ENCODE results near the gene ACSL4.

Gene ACSL4

DNA sequence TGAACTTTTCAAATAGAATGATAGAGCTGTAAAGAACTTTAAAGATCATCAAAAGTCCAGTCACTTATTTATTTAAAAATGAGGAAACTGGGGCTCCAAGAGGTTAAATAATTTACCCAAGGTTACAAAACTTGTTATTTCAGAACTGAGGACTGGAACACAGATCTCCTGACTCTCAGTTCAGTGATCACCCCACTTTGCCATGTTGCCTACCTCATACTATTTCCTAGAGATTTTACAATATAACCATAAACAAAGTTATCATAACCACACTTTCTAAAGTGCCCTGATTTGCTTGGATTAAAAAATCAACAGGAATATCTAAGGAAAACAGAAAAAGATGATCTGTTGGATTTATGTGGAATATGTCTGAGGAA, 7.4 kb upstream of the ACSL4 start:
- TF ChIP-seq ZNF70 (CRISPR knock-in tag; IDR thresholded peaks at IDR 0.05), result no peak
- no peak for TF ChIP-seq ARNTL (CRISPR knock-in tag; IDR thresholded peaks at IDR 0.05; ENCODE audit: borderline replicate concordance, low read depth)
- TF ChIP-seq ZNF565 (CRISPR knock-in tag; conservative IDR thresholded peaks at IDR 0.05; ENCODE audit: low read depth), result no peak
- TF ChIP-seq BACH2 (CRISPR knock-in tag; IDR thresholded peaks at IDR 0.05; ENCODE audit: borderline replicate concordance), result no peak
- no peak for TF ChIP-seq GLIS3 (CRISPR knock-in tag; IDR thresholded peaks at IDR 0.05)
- TF ChIP-seq ZFP3 (CRISPR knock-in tag; IDR thresholded peaks at IDR 0.05), result no peak
- TF ChIP-seq ZFP30 (CRISPR knock-in tag; IDR thresholded peaks at IDR 0.05), result no peak
- no peak for TF ChIP-seq TCF4 (CRISPR knock-in tag; IDR thresholded peaks at IDR 0.05; ENCODE audit: borderline replicate concordance)
- TF ChIP-seq ESRRG (CRISPR knock-in tag; IDR thresholded peaks at IDR 0.05), result no peak
- ATAC-seq, result no peak

DNA sequence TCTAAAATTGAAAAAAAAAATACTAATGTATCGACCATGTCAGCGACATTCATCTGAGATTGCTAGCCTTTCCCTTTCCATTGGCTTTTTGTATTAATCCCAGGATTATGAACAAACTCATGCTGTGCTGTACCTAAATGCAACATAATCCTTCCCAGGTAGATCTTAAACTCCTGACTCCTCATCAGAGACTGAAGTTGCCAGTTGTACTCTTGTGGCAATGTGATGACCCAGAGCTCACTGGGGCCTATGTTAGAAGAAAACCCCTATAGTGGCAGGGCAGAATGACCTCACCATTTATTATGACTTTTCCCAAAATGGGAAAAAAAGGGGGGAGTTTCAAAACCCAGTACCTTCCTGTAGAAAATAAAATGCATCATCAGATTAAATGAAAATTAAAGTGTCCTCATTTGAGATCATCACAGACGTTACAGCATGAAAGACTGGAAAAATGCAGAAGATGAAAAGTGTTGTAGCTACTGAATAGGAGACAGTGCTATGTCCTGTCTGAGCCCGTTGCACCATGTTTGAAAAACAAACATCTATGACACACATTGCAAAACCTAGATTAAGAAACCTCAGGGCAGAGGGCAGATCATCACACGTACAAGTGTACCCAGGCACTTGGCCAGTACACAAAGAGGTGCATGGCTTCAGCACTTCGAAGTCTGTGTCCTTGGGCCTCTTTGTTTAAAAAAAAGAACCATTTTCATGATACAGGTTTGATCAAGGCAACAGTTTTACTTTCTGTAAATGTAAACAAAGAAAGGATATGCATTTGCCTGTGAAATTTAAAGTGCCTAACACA, 6.8 kb upstream of the ACSL4 start:
- no peak for ATAC-seq
- TF ChIP-seq ZNF8 (CRISPR knock-in tag; IDR thresholded peaks at IDR 0.05) (no peak), CSDC2 (CRISPR knock-in tag; IDR thresholded peaks at IDR 0.05) (no peak), PATZ1 (CRISPR knock-in tag; IDR thresholded peaks at IDR 0.05; ENCODE audit: borderline replicate concordance) (no peak), TOX (CRISPR knock-in tag; IDR thresholded peaks at IDR 0.05; ENCODE audit: borderline replicate concordance) (no peak), ARNTL (CRISPR knock-in tag; IDR thresholded peaks at IDR 0.05; ENCODE audit: borderline replicate concordance, low read depth) (no peak), CSRNP3 (CRISPR knock-in tag; IDR thresholded peaks at IDR 0.05) (no peak), SNAI2 (CRISPR knock-in tag; IDR thresholded peaks at IDR 0.05) (no peak), POU6F1 (CRISPR knock-in tag; IDR thresholded peaks at IDR 0.05; ENCODE audit: borderline replicate concordance, low read depth) (no peak), TCF4 (CRISPR knock-in tag; IDR thresholded peaks at IDR 0.05; ENCODE audit: borderline replicate concordance) (no peak), PPARA (CRISPR knock-in tag; IDR thresholded peaks at IDR 0.05; ENCODE audit: borderline replicate concordance) (no peak), ZFP30 (CRISPR knock-in tag; IDR thresholded peaks at IDR 0.05) (no peak), OSR1 (CRISPR knock-in tag; IDR thresholded peaks at IDR 0.05) (no peak), ESRRG (CRISPR knock-in tag; IDR thresholded peaks at IDR 0.05) (no peak), ISL1 (CRISPR knock-in tag; IDR thresholded peaks at IDR 0.05) (no peak)
- TF ChIP-seq, protein P1, sequence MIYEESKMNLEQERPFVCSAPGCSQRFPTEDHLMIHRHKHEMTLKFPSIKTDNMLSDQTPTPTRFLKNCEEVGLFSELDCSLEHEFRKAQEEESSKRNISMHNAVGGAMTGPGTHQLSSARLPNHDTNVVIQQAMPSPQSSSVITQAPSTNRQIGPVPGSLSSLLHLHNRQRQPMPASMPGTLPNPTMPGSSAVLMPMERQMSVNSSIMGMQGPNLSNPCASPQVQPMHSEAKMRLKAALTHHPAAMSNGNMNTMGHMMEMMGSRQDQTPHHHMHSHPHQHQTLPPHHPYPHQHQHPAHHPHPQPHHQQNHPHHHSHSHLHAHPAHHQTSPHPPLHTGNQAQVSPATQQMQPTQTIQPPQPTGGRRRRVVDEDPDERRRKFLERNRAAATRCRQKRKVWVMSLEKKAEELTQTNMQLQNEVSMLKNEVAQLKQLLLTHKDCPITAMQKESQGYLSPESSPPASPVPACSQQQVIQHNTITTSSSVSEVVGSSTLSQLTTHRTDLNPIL (CRISPR knock-in tag; IDR thresholded peaks at IDR 0.05; ENCODE audit: low read depth), result no peak

DNA sequence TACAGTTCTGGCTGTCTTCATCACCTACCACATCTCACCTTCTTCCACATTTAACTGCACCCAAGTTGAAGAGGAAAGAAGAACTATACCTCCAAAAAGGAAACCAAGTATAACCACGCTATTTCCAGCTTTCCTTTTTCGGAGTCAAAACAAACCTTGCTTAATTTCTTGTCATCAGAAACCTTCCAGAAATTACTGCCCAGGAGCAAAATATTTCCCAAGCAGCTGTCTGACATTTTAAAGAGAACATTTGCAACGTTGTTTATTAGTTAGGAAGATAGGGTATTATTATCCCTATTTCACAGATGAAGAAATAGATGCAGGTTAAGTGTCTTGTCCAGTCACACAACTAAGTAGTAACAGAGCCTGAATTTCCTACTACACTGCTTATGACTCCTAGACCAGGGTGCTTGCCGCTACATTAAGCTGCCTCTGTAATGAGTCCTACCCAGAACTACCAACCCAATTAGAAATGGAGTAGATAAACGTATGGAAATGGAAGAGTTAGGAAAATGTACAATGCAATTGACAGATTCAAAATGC, 2.2 kb upstream of the ACSL4 start:
- no peak for ATAC-seq
- TF ChIP-seq, protein P2, sequence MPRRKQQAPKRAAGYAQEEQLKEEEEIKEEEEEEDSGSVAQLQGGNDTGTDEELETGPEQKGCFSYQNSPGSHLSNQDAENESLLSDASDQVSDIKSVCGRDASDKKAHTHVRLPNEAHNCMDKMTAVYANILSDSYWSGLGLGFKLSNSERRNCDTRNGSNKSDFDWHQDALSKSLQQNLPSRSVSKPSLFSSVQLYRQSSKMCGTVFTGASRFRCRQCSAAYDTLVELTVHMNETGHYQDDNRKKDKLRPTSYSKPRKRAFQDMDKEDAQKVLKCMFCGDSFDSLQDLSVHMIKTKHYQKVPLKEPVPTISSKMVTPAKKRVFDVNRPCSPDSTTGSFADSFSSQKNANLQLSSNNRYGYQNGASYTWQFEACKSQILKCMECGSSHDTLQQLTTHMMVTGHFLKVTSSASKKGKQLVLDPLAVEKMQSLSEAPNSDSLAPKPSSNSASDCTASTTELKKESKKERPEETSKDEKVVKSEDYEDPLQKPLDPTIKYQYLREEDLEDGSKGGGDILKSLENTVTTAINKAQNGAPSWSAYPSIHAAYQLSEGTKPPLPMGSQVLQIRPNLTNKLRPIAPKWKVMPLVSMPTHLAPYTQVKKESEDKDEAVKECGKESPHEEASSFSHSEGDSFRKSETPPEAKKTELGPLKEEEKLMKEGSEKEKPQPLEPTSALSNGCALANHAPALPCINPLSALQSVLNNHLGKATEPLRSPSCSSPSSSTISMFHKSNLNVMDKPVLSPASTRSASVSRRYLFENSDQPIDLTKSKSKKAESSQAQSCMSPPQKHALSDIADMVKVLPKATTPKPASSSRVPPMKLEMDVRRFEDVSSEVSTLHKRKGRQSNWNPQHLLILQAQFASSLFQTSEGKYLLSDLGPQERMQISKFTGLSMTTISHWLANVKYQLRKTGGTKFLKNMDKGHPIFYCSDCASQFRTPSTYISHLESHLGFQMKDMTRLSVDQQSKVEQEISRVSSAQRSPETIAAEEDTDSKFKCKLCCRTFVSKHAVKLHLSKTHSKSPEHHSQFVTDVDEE (CRISPR knock-in tag; IDR thresholded peaks at IDR 0.05), result no peak
- TF ChIP-seq ZFP30 (CRISPR knock-in tag; IDR thresholded peaks at IDR 0.05) (no peak), ZNF70 (CRISPR knock-in tag; IDR thresholded peaks at IDR 0.05) (no peak), OSR1 (CRISPR knock-in tag; IDR thresholded peaks at IDR 0.05) (no peak), ZC3H10 (CRISPR knock-in tag; IDR thresholded peaks at IDR 0.05) (no peak), ZNF565 (CRISPR knock-in tag; conservative IDR thresholded peaks at IDR 0.05; ENCODE audit: low read depth) (no peak), GLIS3 (CRISPR knock-in tag; IDR thresholded peaks at IDR 0.05) (no peak)

All from SK-N-SH treated with all-trans-retinoic acid at 6 μM for 48 hours (cell line).